H1 (cell line): ENCODE data around the gene MEGF11.
A peak's percentile ranks its signal among the peaks of the same experiment; 100 is the strongest.

Experiments
- BACH1 ChIP-seq: IDR thresholded peaks from 2 replicates; pipeline ENCODE4 v1.6.1; 2012; ENCODE audit warnings: low read length, improper control_type of control experiment
- CTCF ChIP-seq, 3 experiments: IDR thresholded peaks; 1 replicate in 2 of 3; 2 replicates in 1 of 3; pipeline versions ENCODE4 v1.5.1 to v1.6.1; 2011; ENCODE audit warnings: low read length in 3 of 3, mild to moderate bottlenecking in 3 of 3, inconsistent platforms in 2 of 3, low read depth in 1 of 3, moderate library complexity in 1 of 3; ENCODE audit not compliant: insufficient read depth in 1 of 3; ENCODE audit errors: control extremely low read depth in 1 of 3
- EGR1 ChIP-seq: IDR thresholded peaks from 2 replicates; pipeline ENCODE4 v1.6.1; 2011; ENCODE audit warnings: low read depth, low read length, borderline replicate concordance
- EZH2 ChIP-seq: fragments of 200-600 bp; sonication (generic); IDR thresholded peaks from 2 replicates; pipeline ENCODE4 v1.7.1; 2012; ENCODE audit warnings: low read depth, mild to moderate bottlenecking, moderate library complexity, low read length, inconsistent platforms; ENCODE audit not compliant: severe bottlenecking
- NRF1 ChIP-seq: IDR thresholded peaks from 2 replicates; pipeline ENCODE4 v1.6.1; 2011; ENCODE audit warnings: mild to moderate bottlenecking, low read depth, low read length, improper control_type of control experiment
- POLR2A ChIP-seq, 2 experiments: IDR thresholded peaks; 1 replicate in 1 of 2; 2 replicates in 1 of 2; pipeline ENCODE4 v1.6.1; 2011; ENCODE audit warnings: low read depth in 2 of 2, low read length in 2 of 2, mild to moderate bottlenecking in 2 of 2; ENCODE audit errors: control extremely low read depth in 1 of 2
- POLR2AphosphoS5 ChIP-seq: IDR thresholded peaks from 2 replicates; pipeline ENCODE4 v1.6.1; 2011; ENCODE audit warnings: low read depth, low read length
- RXRA ChIP-seq: IDR thresholded peaks from 2 replicates; pipeline ENCODE4 v1.6.1; 2011; ENCODE audit warnings: low read depth, mild to moderate bottlenecking, low read length, moderate library complexity; ENCODE audit not compliant: insufficient read depth
- SAP30 ChIP-seq: fragments of 300-600 bp; sonication (generic); IDR thresholded peaks from 2 replicates; pipeline ENCODE4 v1.7.1; 2012; ENCODE audit warnings: low read length, moderate library complexity, mild to moderate bottlenecking, inconsistent platforms; ENCODE audit not compliant: insufficient read depth, insufficient replicate concordance
- SP2 ChIP-seq: IDR thresholded peaks from 2 replicates; pipeline ENCODE4 v1.6.1; 2012; ENCODE audit warnings: mild to moderate bottlenecking, low read length, inconsistent platforms
- TF ChIP-seq, protein P1 (sequence below): IDR thresholded peaks from 2 replicates; pipeline ENCODE4 v1.6.1; 2011; ENCODE audit warnings: low read length, improper control_type of control experiment

GRCh38 chr15:66078196-66078928 is 175.2 kb downstream of the MEGF11 start:
- TF ChIP-seq POLR2A (IDR thresholded peaks at IDR 0.05; ENCODE audit: control extremely low read depth in 1 of 2, low read depth in 2 of 2, low read length in 2 of 2) (no peak), CTCF (IDR thresholded peaks at IDR 0.05; ENCODE audit: control extremely low read depth in 1 of 3, insufficient read depth in 1 of 3, low read depth in 1 of 3, low read length in 3 of 3) (peak in 2 of 3 experiments; percentile 27 to 38; a peak in 2 of 4 replicates), NRF1 (no peak), EGR1 (no peak), POLR2AphosphoS5 (no peak), EZH2 (no peak), SAP30 (no peak), RXRA (no peak), SP2 (no peak), BACH1 (no peak)
- TF ChIP-seq, protein P1, sequence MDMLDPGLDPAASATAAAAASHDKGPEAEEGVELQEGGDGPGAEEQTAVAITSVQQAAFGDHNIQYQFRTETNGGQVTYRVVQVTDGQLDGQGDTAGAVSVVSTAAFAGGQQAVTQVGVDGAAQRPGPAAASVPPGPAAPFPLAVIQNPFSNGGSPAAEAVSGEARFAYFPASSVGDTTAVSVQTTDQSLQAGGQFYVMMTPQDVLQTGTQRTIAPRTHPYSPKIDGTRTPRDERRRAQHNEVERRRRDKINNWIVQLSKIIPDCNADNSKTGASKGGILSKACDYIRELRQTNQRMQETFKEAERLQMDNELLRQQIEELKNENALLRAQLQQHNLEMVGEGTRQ: no peak
